PC-3 (cell line): Measurements from ENCODE around the gene MAST3. TPM values are rescaled to one million over a fixed set of nuclear protein-coding genes. Genes with fewer than 3 reads are reported as not detected.

ENCODE experiments used
- ATAC-seq: fragments of 200-7000 bp; cut with Tn5 transposase; 2 replicates; pipeline ENCODE4 v1.9.1; 2020; ENCODE audit warnings: mild to moderate bottlenecking, moderate library complexity
- BruUV-seq: library from RNA; stranded (reverse); fragments of 400-500 nt; replicated peaks from 2 replicates; lab custom pipeline; 2021; lab: Mats Ljungman, UMichigan
- CTCF ChIA-PET: fragments of 300-600 bp; sonication (Branson Sonifier 250); formaldehyde crosslinking; loops from one replicate; lab custom pipeline; 2022; ENCODE audit warnings: antibody characterized with exemption; lab: Charles Lee
- POLR2A ChIA-PET: fragments of 300-600 bp; sonication (Branson Sonifier 250); formaldehyde crosslinking; loops from one replicate; lab custom pipeline; 2022; ENCODE audit warnings: antibody characterized with exemption; ENCODE audit not compliant: unreplicated experiment; lab: Charles Lee
- DNase-seq: peaks from one replicate; pipeline ENCODE4 v3.0.0-alpha.2; 2015
- H2AFZ ChIP-seq: fragments of 300-600 bp; sonication (generic); 2 replicates; pipeline ENCODE4 v1.6.0; 2016; ENCODE audit warnings: antibody characterized with exemption, low read length
- H3F3A ChIP-seq: fragments of 300-600 bp; sonication (generic); one replicate; pipeline ENCODE4 v1.6.0; 2017; ENCODE audit warnings: antibody characterized with exemption, low read length, control low read depth, mild to moderate bottlenecking; ENCODE audit not compliant: unreplicated experiment
- H3K27ac ChIP-seq: fragments of 300-600 bp; sonication (generic); 2 replicates; pipeline ENCODE4 v1.5.1; 2016; ENCODE audit warnings: mild to moderate bottlenecking, low read length
- H3K27me3 ChIP-seq: fragments of 300-600 bp; sonication (generic); 2 replicates; pipeline ENCODE4 v1.6.1; 2016; ENCODE audit warnings: low read length, mixed read lengths
- H3K36me3 ChIP-seq: fragments of 300-600 bp; sonication (generic); 2 replicates; pipeline ENCODE4 v1.6.1; 2016; ENCODE audit warnings: low read depth, mixed run types, low read length, mixed read lengths
- H3K4me1 ChIP-seq: fragments of 300-600 bp; sonication (generic); 2 replicates; pipeline ENCODE4 v1.5.1; 2016; ENCODE audit warnings: low read length; ENCODE audit not compliant: insufficient read depth
- H3K4me2 ChIP-seq: fragments of 300-600 bp; sonication (generic); 2 replicates; pipeline ENCODE4 v1.6.0; 2016; ENCODE audit warnings: low read length
- H3K4me3 ChIP-seq: fragments of 300-600 bp; sonication (generic); 2 replicates; pipeline ENCODE4 v1.5.1; 2016; ENCODE audit warnings: mild to moderate bottlenecking, low read length, mixed read lengths
- H3K79me2 ChIP-seq: fragments of 300-600 bp; sonication (generic); 2 replicates; pipeline ENCODE4 v1.6.1; 2017; ENCODE audit warnings: low read length, mixed read lengths
- H3K9ac ChIP-seq: fragments of 300-600 bp; sonication (generic); 2 replicates; pipeline ENCODE4 v1.6.0; 2016; ENCODE audit warnings: mild to moderate bottlenecking, low read length
- H3K9me2 ChIP-seq: fragments of 300-600 bp; sonication (generic); replicated peaks from 2 replicates; pipeline ENCODE4 v1.6.1; 2016; ENCODE audit warnings: mixed run types, low read length, mixed read lengths
- H3K9me3 ChIP-seq: fragments of 300-600 bp; sonication (generic); 2 replicates; pipeline ENCODE4 v1.6.1; 2016; ENCODE audit warnings: low read length, mixed read lengths
- H4K20me1 ChIP-seq: fragments of 300-600 bp; sonication (generic); 2 replicates; pipeline ENCODE4 v1.6.1; 2016; ENCODE audit warnings: low read length, mixed read lengths
- CTCF ChIP-seq: fragments of 300-600 bp; sonication (generic); conservative IDR thresholded peaks from 2 replicates; pipeline ENCODE4 v1.5.1; 2017; ENCODE audit warnings: antibody characterized with exemption, low read depth, mild to moderate bottlenecking, low read length
- EZH2 ChIP-seq: fragments of 300-600 bp; sonication (generic); IDR thresholded peaks from one replicate; pipeline ENCODE4 v1.6.1; 2017; ENCODE audit warnings: antibody characterized with exemption, mild to moderate bottlenecking, low read length; ENCODE audit not compliant: unreplicated experiment
- EZH2phosphoT487 ChIP-seq: fragments of 300-600 bp; sonication (generic); IDR thresholded peaks from 2 replicates; pipeline ENCODE4 v1.6.1; 2018; ENCODE audit warnings: mild to moderate bottlenecking, antibody characterized with exemption, low read length, borderline replicate concordance
- intact Hi-C: fragments of 100-400 bp; cut with micrococcal nuclease; formaldehyde crosslinking; loops from 2 replicates; pipeline ENCODE4 v1.9.0; 2023
- total RNA-seq: library from RNA; depleted of rRNA; stranded (reverse); fragments of >200 nt; gene quantifications from 2 replicates; pipeline ENCODE4 v1.2.3, GENCODE V29; 2014

Gene MAST3
- total RNA-seq, 1 experiment from 2014 or later = 8.1 TPM

DNA sequence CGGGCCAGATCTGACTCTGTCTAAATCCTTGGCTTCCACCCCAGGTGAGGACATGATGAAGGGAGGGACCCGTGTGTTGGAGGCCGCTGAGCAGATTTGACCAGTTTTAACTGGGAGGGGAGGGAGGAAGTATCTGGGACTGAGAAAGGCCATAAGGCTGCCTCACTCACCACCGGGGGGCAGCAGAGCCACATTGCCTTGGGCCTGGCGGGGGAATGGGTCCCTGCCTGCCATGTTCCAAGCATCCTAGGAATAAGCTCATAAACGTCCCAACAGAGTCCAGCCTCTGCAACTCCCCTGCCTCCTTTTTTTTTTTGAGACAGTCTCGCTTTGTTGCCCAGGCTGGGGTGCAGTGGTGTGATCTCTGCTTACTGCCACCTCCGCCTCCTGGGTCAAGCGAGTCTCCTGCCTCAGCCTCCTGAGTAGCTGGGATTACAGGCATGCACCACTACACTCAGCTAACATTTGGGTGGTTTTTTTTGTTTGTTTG lies 15.5 kb downstream of the MAST3 start:
- no peak for TF ChIP-seq EZH2phosphoT487
- TF ChIP-seq CTCF = peak; percentile 87
- no peak overlapping the region for H3K4me2 ChIP-seq
- H3F3A ChIP-seq = no peaks in the 10 kb centered on the region
- H3K9ac ChIP-seq = no peak overlapping the region
- peak overlapping the region; percentile 49; the same call in 1 of the 2 replicates for H2AFZ ChIP-seq
- H3K36me3 ChIP-seq = no peaks in the 10 kb centered on the region
- H3K4me1 ChIP-seq = peaks cover 14% of the 10 kb centered on the region; the same call in 1 of the 2 replicates
- no TSS peak for BruUV-seq
- H3K27ac ChIP-seq = no peak overlapping the region
- no peak overlapping the region for H3K4me3 ChIP-seq
- DNase-seq = peak; percentile 83
- no peaks in the 10 kb centered on the region for H3K9me3 ChIP-seq
- ATAC-seq = peak; percentile 68
- no peaks in the 10 kb centered on the region for H4K20me1 ChIP-seq
- no peaks in the 10 kb centered on the region for H3K9me2 ChIP-seq
- no peaks in the 10 kb centered on the region for H3K27me3 ChIP-seq
- H3K79me2 ChIP-seq = 0 out of 2 replicates have a peak, but pooled peaks cover under 1% of the 10 kb centered on the region
- intact Hi-C loops = loop anchor here (1.0 kb wide), 3 partner anchors 39 to 139 kb away; no protein-coding TSS in a partner anchor
- CTCF ChIA-PET = interaction anchor here (0.6 to 1.3 kb wide), 12 partner anchors 8 to 194 kb away, joined by 3 to 13 read pairs (median 4); partner anchors contain the start of genes MAST3, MPV17L2 and PIK3R2
- POLR2A ChIA-PET = interaction anchor here (0.7 kb wide), 1 partner anchor 75 kb away, joined by 4 read pairs; no protein-coding TSS in a partner anchor

DNA sequence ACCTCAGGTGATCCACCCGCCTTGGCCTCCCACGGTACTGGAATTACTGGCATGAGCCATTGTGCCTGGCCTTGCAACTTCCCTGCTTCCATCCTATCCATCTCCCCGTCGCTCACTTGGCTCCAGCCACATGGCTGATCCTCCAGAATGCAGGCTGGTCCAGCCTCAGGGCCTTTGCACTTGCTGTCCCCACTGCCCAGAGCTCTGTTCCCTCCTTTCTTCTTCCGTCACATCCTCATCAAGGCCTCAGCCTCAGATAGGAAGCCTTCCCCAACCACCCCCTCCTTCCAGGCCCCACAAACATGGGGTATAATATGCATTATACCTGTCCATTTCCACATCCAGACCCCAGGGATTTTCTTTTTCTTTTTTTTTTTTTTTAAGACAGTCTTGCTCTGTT lies 16.2 kb downstream of the MAST3 start:
- intact Hi-C loops = loop anchor here (1.0 kb wide), 3 partner anchors 38 to 138 kb away; no protein-coding TSS in a partner anchor
- no peak overlapping the region for H2AFZ ChIP-seq
- ChIA-PET POLR2A (interaction anchor here (0.7 kb wide), 1 partner anchor 75 kb away, joined by 4 read pairs; no protein-coding TSS in a partner anchor), CTCF (interaction anchor here (1.1 to 1.3 kb wide), 2 partner anchors 38 to 54 kb away, joined by 3 to 13 read pairs; partner anchors contain the start of gene PIK3R2)
- H3K36me3 ChIP-seq = no peaks in the 10 kb centered on the region
- H4K20me1 ChIP-seq = no peaks in the 10 kb centered on the region
- no peak overlapping the region for H3K27ac ChIP-seq
- H3K79me2 ChIP-seq = peaks cover 8% of the 10 kb centered on the region; the same call in 1 of the 2 replicates
- no peaks in the 10 kb centered on the region for H3K9me3 ChIP-seq
- H3K4me3 ChIP-seq = no peak overlapping the region
- no TSS peak for BruUV-seq
- TF ChIP-seq EZH2 (no peak), EZH2phosphoT487 (no peak), CTCF (no peak)
- no peaks in the 10 kb centered on the region for H3K27me3 ChIP-seq
- H3K4me1 ChIP-seq = peaks cover 21% of the 10 kb centered on the region
- no peak overlapping the region for H3K4me2 ChIP-seq
- ATAC-seq (no peak), DNase-seq (no peak)
- no peak overlapping the region for H3K9ac ChIP-seq
- H3F3A ChIP-seq = no peaks in the 10 kb centered on the region
- no peaks in the 10 kb centered on the region for H3K9me2 ChIP-seq

DNA sequence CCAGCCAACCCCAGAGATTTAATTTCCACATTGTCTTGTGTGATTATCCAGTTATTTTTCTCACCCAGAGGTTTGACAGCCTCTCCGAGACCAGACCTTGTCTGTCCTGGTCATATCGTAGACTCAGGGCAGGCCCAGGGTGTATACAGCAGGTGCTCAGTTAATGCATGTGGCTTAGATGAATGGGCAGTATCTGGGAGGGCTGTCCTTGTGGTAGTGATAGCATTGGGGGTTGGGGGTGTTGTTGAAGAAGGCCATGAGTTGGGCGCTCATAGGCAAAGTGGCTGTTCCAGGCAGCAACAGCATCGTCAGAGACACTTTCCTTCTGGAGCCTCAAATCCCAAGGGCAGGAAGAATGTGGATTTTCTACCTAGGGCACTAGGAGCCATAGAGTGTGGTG lies 16.9 kb downstream of the MAST3 start:
- Histone ChIP-seq H3K4me3 (no peak overlapping the region), H4K20me1 (no peaks in the 10 kb centered on the region), H3K4me1 (peaks cover 22% of the 10 kb centered on the region), H3K79me2 (peaks cover 11% of the 10 kb centered on the region; the same call in 1 of the 2 replicates), H3K4me2 (no peak overlapping the region), H3F3A (no peaks in the 10 kb centered on the region), H3K9ac (no peak overlapping the region), H3K27ac (no peak overlapping the region), H3K27me3 (no peaks in the 10 kb centered on the region), H3K9me3 (no peaks in the 10 kb centered on the region), H3K36me3 (no peaks in the 10 kb centered on the region), H2AFZ (no peak overlapping the region), H3K9me2 (no peaks in the 10 kb centered on the region)
- POLR2A ChIA-PET = no interaction called here
- DNase-seq (no peak), ATAC-seq (no peak)
- no peak for TF ChIP-seq EZH2
- TF ChIP-seq CTCF = no peak
- no peak for TF ChIP-seq EZH2phosphoT487
- BruUV-seq = no TSS peak
- CTCF ChIA-PET = no interaction called here
- intact Hi-C loops = no loop called here
